GM04503 (cell line): ENCODE results near the gene FARP2.
"Not testable (repeated sequence)": the region's sequence is repeated elsewhere in the genome, so short reads cannot be mapped to it uniquely, and the experiment has no call there.

Experiments
- DNase-seq: peaks from one replicate; pipeline ENCODE4 v3.0.0-alpha.2; 2012; ENCODE audit warnings: low read depth

The FARP2 gene

DNA sequence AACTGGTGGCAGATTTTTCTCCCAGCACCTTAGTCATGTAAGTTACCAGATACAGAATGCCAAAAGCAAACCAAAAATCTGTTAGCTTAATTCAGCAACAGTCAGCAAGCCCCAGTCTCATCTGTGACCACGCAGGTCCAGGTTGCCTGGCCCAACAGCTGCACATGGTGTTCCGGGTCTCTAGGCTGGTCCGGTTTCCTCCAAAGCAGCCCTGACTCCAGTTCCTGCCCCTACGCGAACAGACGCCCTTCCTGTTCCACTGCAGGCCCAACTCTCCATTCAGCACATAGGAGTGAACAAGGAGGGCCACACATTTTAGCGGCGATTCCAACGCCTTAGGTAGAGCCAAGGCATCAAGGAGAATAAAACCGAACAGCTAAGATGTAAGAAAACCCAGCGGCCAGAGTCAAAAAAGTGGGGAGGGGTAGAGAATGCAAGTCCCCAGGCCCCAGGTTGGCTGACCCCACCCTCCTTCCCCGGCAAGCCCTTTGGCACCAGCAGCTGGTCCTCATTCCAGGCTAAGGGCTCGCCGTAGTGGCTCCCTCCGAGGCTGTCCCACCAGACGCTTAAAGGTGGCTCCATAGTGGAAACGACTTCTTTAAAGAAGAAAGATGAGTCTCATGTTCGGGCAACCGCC lies 150.8 kb downstream of the FARP2 start:
- no peak for DNase-seq

DNA sequence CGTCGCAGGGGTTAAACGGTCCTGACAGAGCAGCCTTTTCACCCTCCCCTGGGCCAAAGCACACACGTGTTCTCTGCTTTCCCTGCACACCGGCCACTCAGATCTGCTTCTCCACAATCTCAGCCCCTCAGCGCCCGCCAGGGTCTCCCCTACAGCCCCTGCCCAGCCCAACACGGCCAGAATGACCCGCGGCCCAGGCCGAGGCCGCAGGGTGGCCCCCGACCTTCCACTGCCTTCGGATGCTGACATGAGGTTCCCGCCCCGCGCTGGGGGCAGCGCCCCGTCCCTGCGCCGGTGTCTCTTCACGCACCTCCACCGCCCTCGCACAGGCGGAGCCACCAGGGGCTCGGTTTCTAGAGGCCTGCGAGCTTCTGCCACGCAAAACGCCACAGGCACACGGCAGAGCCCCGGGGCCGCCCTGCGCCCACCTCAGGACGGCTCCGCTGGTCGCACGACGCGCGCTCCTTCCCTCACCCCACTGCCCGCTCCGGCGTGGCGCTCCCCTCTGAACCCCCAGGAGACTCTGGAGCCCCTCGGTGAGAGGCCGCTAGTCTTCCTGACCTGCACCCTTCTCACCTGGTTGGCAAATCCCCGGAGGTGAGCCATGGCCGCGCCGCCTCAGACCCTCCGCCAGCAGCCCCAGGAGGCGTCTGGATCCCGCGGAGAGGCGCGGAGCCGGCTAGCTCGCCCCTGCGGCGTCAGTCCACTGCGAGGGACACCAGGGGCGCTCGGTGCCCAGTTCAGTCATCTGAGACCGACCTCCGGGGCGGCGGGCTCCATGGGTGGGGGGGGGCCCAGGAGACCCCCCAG lies 151.6 kb downstream of the FARP2 start:
- DNase-seq, result no peak

DNA sequence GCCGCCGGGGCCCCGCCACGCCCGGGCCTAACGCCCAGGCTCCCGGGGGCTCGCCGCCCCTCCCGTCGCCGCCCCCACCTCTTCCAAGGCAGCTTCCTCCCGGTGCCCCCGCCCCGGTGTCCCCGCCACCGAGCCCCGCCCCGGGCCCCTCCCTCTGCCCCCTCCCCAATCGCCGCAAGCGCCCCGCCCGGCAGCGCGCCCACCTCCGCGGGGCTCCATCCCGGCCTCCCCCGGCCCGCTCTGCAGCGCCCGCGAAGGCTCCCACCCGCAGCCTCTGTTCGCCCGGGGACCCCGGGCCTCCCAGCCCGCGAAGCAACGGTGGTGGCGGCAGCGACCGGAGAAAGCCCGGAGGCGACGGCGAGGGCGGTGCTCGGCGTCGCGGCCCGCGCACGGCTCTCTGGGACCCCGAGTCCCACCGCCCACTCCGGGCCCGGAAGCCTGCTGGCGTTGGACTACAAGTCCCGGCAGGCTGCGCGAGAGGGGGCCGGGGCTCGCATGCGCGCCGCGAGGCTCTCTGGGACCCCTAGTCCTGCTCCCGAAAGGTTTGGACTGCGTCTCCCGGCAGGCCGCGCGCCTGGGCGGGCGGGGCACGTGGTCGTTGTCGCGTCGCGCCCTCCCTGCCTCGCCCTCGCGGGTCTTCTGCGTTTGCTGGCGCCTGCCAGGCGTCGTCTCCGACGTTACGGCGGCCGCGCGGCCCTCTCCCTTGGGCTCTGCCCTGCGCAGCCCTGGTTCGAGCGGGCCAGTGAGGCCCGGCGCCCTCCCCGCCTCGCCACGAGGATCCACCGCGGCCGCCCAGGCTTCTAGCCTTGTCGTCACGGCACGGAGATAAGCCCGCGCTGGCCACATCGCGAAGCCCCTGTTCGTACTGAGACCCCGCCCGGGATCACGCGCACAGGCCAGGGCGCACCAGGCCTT lies 152.4 kb downstream of the FARP2 start, which contains the start of gene STK25:
Gene STK25 (minus strand): TSS at position 345 of the 915 bp plus-strand sequence. CDS start 549 bp downstream, outside the sequence.
- DNase-seq, result peak; percentile 88

DNA sequence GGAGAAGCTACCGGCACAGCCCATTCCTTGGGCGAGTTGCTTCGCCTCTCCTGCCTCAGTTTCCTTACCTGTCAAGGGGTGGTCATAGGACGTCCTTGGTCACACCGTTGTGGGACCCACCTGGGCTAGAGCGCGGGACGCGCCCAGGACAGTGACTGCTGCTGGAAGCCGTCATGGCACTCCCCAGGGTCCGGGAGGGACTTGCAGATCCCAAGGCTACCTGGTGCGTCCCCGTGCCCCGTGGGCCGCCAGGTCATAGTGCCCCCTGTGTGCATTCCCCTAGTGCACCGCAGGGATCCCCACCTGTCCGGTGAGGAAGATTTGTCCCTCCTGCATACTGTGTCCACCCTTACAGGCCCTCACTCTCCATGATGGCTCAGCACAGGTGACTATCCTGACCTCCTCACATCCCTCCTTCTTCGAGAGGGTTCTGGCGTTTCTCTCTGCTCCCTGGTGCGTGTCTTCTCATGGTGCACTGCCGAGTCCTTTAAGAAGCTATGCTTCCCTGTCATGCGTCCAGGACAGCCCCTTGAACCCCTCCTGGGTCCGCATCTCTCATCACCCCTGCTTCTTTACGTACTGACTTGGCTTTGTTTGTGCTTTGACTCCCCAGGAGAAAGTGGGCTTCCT lies 153.2 kb downstream of the FARP2 start:
- no peak for DNase-seq

- DNase-seq, result no peak
Measured at GRCh38 chr2:241511091-241511741, 155.1 kb downstream of the FARP2 start.

- peak; percentile 8 for DNase-seq
Measured at GRCh38 chr2:241514553-241514952, 158.5 kb downstream of the FARP2 start.

DNA sequence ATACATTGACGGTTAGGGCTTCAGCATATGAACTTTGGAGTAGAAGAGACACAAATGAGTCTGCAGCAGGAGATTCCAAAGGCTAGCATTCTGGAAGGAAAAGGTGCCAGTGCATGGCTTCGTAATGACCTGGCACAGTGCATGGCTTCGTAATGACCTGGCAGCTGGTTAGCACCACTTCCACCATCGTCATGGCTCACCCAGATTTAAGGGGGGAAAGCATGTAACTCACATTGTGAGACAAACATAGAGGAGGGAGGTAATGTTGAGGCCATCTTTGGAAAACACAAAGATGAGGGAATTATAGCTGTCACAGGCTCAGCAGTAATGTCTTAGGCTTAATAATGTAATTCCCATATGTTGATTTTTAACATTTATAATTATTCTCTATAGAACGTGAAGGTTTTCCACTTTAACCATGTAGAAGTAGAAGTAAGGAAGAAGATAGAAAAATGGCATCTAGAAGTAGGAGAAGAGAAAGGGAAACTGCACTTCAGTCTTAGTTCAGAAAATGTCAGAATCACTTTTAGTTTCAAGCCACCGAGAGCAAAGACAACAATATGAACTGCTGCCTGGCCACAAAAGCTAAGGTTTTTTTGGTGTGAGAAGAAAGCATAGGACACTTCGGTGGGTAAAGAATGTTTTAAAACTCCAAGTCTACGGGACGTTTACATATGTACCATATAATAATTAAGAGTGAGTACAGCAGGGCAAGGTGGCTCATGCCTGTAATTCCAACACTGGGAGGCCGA lies 159.1 kb downstream of the FARP2 start:
- DNase-seq, result peak; percentile 13

DNA sequence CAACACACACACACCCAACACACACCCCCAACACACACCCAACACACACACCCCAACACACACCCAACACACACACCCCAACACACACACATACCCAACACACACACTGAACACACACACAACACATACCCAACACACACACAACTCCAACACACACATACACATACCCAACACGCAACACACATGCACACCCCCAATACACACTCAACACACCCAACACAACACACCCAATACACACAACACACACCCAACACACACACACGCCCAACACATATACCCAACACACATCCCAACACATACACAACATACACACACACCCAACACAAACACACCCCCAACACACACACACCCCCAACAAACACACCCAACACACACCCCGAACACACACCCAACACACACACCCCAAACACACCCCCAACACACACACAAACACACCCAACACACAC lies 160.5 kb downstream of the FARP2 start:
- no peak for DNase-seq

GRCh38 chr2:241517297-241517696 lies 161.2 kb downstream of the FARP2 start:
- no peak for DNase-seq

DNA sequence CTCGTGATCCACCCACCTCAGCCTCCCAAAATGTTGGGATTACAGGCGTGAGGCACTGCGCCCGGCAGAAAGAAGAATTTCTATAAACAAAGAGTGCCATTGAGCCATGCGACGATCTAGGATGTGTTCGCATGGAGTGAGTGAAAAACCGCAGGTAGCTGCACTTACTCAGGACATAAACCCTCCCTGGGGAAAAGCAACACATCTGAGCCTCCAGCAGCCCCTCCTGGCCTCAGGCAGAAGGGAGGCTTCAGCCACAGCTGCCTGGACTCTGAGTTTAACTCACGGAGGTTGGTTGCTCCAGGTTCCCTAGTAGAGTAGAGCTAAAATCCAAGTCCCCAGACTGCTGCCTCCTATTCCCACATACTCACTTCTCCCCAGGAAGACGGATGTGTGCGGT lies 163.6 kb downstream of the FARP2 start:
- DNase-seq, result no peak

DNA sequence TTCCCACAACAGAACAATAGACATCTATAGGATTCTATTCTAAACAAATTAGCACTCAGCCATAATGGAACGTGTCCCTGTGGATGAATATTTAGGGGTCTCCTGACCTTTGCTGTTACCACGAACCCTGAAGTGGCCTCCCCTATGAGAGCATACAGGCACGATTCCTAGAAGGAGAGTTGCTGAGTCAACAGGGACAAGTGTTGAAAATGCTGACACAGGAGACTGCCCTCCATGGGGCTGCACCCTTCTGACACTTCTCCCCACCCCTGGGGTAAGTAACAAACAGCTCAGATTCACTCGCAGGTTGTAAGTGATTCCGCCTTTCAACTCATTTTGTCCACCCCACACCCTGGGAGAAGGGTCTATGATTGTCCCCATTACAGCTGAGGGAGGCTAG lies 166.4 kb downstream of the FARP2 start:
- DNase-seq, result no peak

DNA sequence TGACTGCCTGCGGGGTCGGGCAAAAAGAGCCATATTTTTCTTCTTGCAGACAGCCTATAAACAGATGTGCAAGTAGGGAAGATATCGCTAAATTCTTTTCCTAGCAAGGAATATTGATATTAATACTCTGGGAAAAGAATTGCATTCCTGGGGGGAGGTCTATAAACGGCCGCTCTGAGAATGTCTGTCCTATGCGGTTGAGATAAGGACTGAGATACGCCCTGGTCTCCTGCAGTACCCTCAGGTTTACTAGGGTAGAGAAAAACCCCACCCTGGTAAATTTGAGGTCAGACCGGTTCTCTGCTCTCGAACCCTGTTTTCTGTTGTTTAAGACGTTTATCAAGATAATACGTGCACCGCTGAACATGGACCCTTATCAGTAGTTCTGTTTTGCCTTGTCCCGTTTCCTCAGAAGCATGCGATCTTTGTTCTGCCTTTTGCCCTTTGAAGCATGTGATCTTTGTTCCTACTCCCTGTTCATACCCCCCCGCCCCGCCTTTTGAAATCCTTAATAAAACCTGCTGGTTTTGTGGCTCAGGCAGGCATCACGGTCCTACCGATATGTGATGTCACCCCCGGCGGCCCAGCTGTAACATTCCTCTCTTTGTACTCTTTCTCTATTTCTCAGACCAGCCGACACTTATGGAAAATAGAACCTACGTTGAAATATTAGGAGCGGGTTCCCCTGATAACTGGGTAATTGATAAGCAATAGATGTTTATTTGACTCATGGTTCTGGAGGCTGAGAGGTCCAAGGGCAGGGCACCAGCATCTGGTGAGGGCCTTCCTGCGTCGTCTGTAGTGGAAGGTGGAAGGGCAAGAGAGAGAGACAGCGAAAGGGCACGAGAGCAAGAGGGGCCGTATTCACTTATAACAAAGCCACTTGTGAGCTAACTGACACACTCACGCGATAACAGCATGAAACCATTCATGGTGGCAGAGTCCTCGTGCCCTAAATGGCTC lies 170.0 kb downstream of the FARP2 start:
- DNase-seq, result not testable (repeated sequence)

- DNase-seq, result no peak
Measured at GRCh38 chr2:241530571-241530970, 174.5 kb downstream of the FARP2 start.

- no peak for DNase-seq
Measured at GRCh38 chr2:241531161-241531722, 175.2 kb downstream of the FARP2 start.

GRCh38 chr2:241532168-241532567 lies 176.1 kb downstream of the FARP2 start:
- no peak for DNase-seq

DNA sequence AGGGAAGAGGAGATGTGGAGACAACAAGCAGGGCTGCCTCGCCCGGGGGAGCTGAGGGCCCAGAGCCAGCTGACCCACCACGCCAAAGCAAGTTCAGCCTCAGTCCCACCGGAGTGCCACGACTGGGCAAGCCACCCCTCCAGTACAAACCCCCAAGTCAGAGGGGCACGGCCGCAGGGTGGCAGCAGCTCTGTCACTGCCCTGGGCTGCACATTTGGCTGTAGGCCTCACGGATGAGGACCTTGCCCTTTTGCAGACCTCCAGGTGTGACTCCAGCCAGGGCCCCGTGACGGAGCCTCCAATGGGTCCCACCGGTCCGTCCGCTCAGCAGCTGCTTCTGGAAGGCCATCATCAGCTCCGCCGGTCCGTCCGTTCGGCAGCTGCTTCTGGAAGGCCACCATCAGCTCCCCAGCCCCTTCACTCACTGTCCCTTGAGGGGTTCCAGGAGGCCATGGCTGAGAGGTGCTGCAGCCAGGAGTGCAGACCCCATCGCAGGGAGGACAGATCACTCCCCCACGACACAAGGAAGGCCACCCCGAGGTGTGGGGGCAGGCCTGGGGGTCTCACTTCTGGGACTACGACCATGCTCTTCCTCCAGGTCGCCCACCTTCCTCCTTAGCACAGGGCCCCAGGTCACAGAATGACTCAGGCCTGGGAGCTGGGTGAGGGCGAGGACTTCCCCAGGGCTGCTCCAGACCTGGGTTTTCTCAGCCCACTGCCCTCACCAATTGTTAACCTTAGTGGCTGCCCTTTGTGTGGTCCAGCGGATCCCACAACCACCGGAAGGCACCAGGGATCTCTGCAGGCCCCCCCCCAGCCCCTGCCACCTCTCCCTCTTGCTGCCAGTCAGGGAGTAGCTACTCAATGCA lies 176.9 kb downstream of the FARP2 start:
- no peak for DNase-seq

DNA sequence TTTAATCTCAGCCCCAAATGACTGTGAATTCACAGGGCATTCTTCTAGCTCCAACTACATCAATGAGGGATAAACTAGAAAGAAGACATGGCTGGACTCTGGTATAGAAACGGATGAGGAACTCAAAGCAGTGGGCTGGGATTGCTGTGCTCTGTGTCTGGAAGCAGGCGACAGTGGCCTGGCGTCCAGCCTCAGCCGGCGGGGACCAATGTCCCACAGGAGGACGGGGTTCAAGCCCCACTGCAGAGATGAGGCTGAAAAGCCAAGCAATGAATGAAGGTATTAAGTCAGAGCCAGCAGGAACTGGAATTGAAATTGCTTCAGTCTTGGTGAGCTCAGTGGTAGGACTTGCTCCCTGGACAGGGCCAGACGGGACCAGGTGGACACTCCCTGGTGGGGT lies 178.2 kb downstream of the FARP2 start:
- no peak for DNase-seq
